Loucy (cell line): ENCODE results near the gene OSBPL3.

Experiments used
- H2AFZ ChIP-seq: fragments of 200-600 bp; sonication (generic); 2 replicates; pipeline ENCODE4 v1.6.0; 2016; ENCODE audit warnings: antibody characterized with exemption, mild to moderate bottlenecking, low read length, moderate library complexity
- H3F3A ChIP-seq: fragments of 200-600 bp; 2 replicates; pipeline ENCODE4 v1.6.0; 2016; ENCODE audit warnings: antibody characterized with exemption, low read depth, mild to moderate bottlenecking
- H3K27me3 ChIP-seq: fragments of 200-600 bp; sonication (generic); 2 replicates; pipeline ENCODE4 v1.6.1; 2014; ENCODE audit warnings: low read length, mild to moderate bottlenecking; ENCODE audit not compliant: insufficient read depth, poor library complexity, severe bottlenecking
- H3K36me3 ChIP-seq: fragments of 200-600 bp; sonication (generic); 2 replicates; pipeline ENCODE4 v1.6.1; 2016; ENCODE audit warnings: low read length; ENCODE audit not compliant: insufficient read depth
- H3K4me1 ChIP-seq: fragments of 200-600 bp; sonication (generic); 2 replicates; pipeline ENCODE4 v1.5.1; 2014; ENCODE audit warnings: low read length, mild to moderate bottlenecking; ENCODE audit not compliant: insufficient read depth, poor library complexity, severe bottlenecking
- H3K4me2 ChIP-seq: fragments of 200-600 bp; sonication (generic); 2 replicates; pipeline ENCODE4 v1.6.0; 2014; ENCODE audit warnings: antibody characterized with exemption, low read length, low read depth, mild to moderate bottlenecking; ENCODE audit not compliant: poor library complexity, severe bottlenecking
- H3K4me3 ChIP-seq: fragments of 200-600 bp; sonication (generic); 2 replicates; pipeline ENCODE4 v1.5.1; 2014; ENCODE audit warnings: low read length, mild to moderate bottlenecking, mixed read lengths; ENCODE audit not compliant: poor library complexity, severe bottlenecking
- H3K79me2 ChIP-seq: fragments of 200-600 bp; sonication (generic); 2 replicates; pipeline ENCODE4 v1.6.1; 2014; ENCODE audit warnings: low read length; ENCODE audit not compliant: insufficient read depth
- H3K9ac ChIP-seq: fragments of 200-600 bp; sonication (generic); 2 replicates; pipeline ENCODE4 v1.6.0; 2014; ENCODE audit warnings: mild to moderate bottlenecking, low read depth, low read length, moderate library complexity; ENCODE audit not compliant: poor library complexity, severe bottlenecking
- H3K9me2 ChIP-seq: fragments of 200-600 bp; sonication (generic); replicated peaks from 2 replicates; pipeline ENCODE4 v1.6.1; 2016; ENCODE audit warnings: low read depth, low read length, mixed read lengths
- H3K9me3 ChIP-seq: fragments of 200-600 bp; sonication (generic); 2 replicates; pipeline ENCODE4 v1.6.1; 2014; ENCODE audit warnings: mild to moderate bottlenecking, antibody characterized with exemption, low read length, low read depth; ENCODE audit not compliant: insufficient read depth
- H4K20me1 ChIP-seq: fragments of 200-600 bp; sonication (generic); 2 replicates; pipeline ENCODE4 v1.6.0; 2014; ENCODE audit warnings: antibody characterized with exemption, low read length, mild to moderate bottlenecking; ENCODE audit not compliant: insufficient read depth, poor library complexity, severe bottlenecking
- CTCF ChIP-seq: fragments of 200-600 bp; sonication (generic); conservative IDR thresholded peaks from 2 replicates; pipeline ENCODE4 v1.5.1; 2014; ENCODE audit warnings: mild to moderate bottlenecking, antibody characterized with exemption, low read length
- EZH2phosphoT487 ChIP-seq: fragments of 200-600 bp; IDR thresholded peaks from 2 replicates; pipeline ENCODE4 v1.6.1; 2018; ENCODE audit warnings: antibody characterized with exemption, mild to moderate bottlenecking, moderate library complexity, borderline replicate concordance

The OSBPL3 gene

GRCh38 chr7:24764972-24765744 lies 214.8 kb downstream of the OSBPL3 start:
- Histone ChIP-seq H2AFZ (no peak overlapping the region), H3K4me3 (no peak overlapping the region), H3K4me1 (no peaks in the 10 kb centered on the region), H3K4me2 (no peak overlapping the region), H3K36me3 (no peaks in the 10 kb centered on the region), H4K20me1 (no peaks in the 10 kb centered on the region), H3K79me2 (no peaks in the 10 kb centered on the region), H3K9ac (no peak overlapping the region), H3K9me3 (no peaks in the 10 kb centered on the region), H3K27me3 (no peaks in the 10 kb centered on the region), H3K9me2 (no peaks in the 10 kb centered on the region), H3F3A (no peaks in the 10 kb centered on the region)
- TF ChIP-seq CTCF: no peak
- no peak for TF ChIP-seq EZH2phosphoT487

DNA sequence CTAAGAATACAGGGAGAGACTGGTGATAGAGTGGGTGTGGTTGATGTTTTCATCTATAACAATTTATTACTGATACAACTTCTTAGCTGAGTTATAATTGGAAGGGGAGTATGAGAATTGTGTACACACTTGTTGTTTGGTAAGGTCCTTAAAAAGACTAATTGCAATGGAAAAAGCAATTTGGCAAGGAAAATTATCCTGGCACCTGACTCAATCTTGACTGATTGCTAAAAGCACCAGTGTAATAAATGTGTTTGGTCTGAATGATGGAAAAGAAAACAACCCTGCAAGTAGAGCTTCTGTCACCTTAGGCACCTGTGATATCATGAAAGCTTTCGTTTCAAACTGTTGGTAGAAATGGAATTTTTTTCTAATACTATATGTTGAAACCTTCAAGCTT lies 216.0 kb downstream of the OSBPL3 start:
- Histone ChIP-seq H3K9me2 (no peaks in the 10 kb centered on the region), H2AFZ (no peak overlapping the region), H3K27me3 (no peaks in the 10 kb centered on the region), H3K79me2 (no peaks in the 10 kb centered on the region), H3F3A (no peaks in the 10 kb centered on the region), H4K20me1 (no peaks in the 10 kb centered on the region), H3K4me2 (no peak overlapping the region), H3K4me3 (no peak overlapping the region), H3K36me3 (no peaks in the 10 kb centered on the region), H3K9ac (no peak overlapping the region), H3K4me1 (no peaks in the 10 kb centered on the region), H3K9me3 (no peaks in the 10 kb centered on the region)
- TF ChIP-seq EZH2phosphoT487: no peak
- no peak for TF ChIP-seq CTCF

- no peaks in the 10 kb centered on the region for H3K9me2 ChIP-seq
- H3K27me3 ChIP-seq: peaks cover 6% of the 10 kb centered on the region
- H3K79me2 ChIP-seq: no peaks in the 10 kb centered on the region
- H3K4me2 ChIP-seq: no peak overlapping the region
- H3F3A ChIP-seq: no peaks in the 10 kb centered on the region
- no peaks in the 10 kb centered on the region for H3K9me3 ChIP-seq
- H3K4me1 ChIP-seq: no peaks in the 10 kb centered on the region
- H3K9ac ChIP-seq: no peak overlapping the region
- H3K36me3 ChIP-seq: no peaks in the 10 kb centered on the region
- no peak for TF ChIP-seq CTCF
- no peaks in the 10 kb centered on the region for H4K20me1 ChIP-seq
- no peak overlapping the region for H3K4me3 ChIP-seq
- no peak overlapping the region for H2AFZ ChIP-seq
These were observed 216.6 kb downstream of the OSBPL3 start for GRCh38 chr7:24763303-24763901.
